HepG2 (cell line): ENCODE measurements around the gene COLEC12.

Experiments used
- MBD4 ChIP-seq: IDR thresholded peaks from 2 replicates; pipeline ENCODE4 v1.6.1; 2012; ENCODE audit warnings: low read length, inconsistent platforms, borderline replicate concordance
- MEIS1 ChIP-seq: sonication (generic); formaldehyde crosslinking; IDR thresholded peaks from 2 replicates; pipeline ENCODE4 v1.9.0; 2021; ENCODE audit warnings: mild to moderate bottlenecking, missing genetic modification reagents, moderate library complexity, borderline replicate concordance
- NFE2 ChIP-seq: sonication (generic); formaldehyde crosslinking; IDR thresholded peaks from 2 replicates; pipeline ENCODE4 v1.4.0; 2020; ENCODE audit warnings: missing genetic modification reagents
- POLR2AphosphoS5 ChIP-seq: IDR thresholded peaks from 2 replicates; pipeline ENCODE4 v1.6.1; 2012; ENCODE audit warnings: low read depth, low read length
- THYN1 ChIP-seq: sonication (generic); formaldehyde crosslinking; IDR thresholded peaks from 2 replicates; pipeline ENCODE4 v1.8.1; 2023; ENCODE audit warnings: low read depth, mild to moderate bottlenecking, moderate library complexity, missing genetic modification reagents, borderline replicate concordance
- ZNF670 ChIP-seq: sonication (generic); formaldehyde crosslinking; IDR thresholded peaks from 2 replicates; pipeline ENCODE4 v1.8.0; 2022; ENCODE audit warnings: mild to moderate bottlenecking, missing genetic modification reagents, borderline replicate concordance
- ZNF703 ChIP-seq: sonication (generic); formaldehyde crosslinking; IDR thresholded peaks from 2 replicates; pipeline ENCODE4 v1.5.1; 2020; ENCODE audit warnings: missing genetic modification reagents, mild to moderate bottlenecking, moderate library complexity, borderline replicate concordance
- ZNF790 ChIP-seq: sonication (generic); formaldehyde crosslinking; IDR thresholded peaks from 2 replicates; pipeline ENCODE4 v1.8.0; 2022; ENCODE audit warnings: missing genetic modification reagents, mild to moderate bottlenecking, borderline replicate concordance
- TF ChIP-seq, protein P1 (sequence below): IDR thresholded peaks from 2 replicates; pipeline ENCODE4 v1.6.1; 2012; ENCODE audit warnings: inconsistent platforms
- TF ChIP-seq, protein P2 (sequence below): sonication (generic); formaldehyde crosslinking; IDR thresholded peaks from 2 replicates; pipeline ENCODE4 v1.5.0; 2020; ENCODE audit warnings: mild to moderate bottlenecking, missing genetic modification reagents, moderate library complexity
- TF ChIP-seq, protein P3 (sequence below): IDR thresholded peaks from 2 replicates; pipeline ENCODE4 v1.6.1; 2016; ENCODE audit warnings: control low read depth
- TF ChIP-seq, protein P4 (sequence below): IDR thresholded peaks from 2 replicates; pipeline ENCODE4 v1.6.1; 2016

DNA sequence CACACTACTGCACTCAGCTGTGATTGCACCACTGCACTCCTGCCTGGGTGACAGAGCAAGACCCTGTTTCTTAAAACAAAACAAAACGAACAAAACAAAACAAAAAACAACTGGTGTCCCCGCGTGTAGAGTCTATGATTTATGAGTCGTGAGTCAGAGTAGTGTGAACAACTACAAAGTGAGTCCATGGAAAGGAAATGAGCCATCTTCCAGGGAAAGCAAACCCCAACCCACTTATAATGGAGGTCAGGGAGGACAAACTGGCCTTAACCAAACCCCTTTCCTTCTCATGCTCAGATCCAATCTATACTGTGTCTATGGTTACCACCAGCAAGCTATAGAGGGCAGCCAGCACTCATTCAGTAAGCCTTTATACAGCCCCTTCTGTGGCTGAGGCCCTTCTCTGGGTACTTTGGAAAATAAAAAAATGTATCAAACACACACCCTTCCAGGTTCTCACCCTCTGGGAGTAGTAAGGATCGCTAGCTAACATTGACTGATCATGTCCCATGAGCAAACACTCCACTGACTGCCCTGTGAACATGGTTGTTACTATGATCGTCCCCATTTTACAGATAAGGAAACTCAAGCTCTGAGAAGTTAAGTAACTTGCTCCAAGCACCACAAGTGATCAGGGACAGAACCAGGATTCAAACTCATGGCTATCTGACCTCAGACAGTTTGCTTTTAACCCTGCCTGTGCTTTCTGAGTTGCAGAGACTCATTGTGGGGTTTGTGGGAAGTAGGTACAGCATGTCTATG, 24.7 kb upstream of the COLEC12 start:
- TF ChIP-seq, protein P1, sequence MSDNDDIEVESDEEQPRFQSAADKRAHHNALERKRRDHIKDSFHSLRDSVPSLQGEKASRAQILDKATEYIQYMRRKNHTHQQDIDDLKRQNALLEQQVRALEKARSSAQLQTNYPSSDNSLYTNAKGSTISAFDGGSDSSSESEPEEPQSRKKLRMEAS: no peak
- no peak for TF ChIP-seq ZNF670 (CRISPR knock-in tag)
- no peak for TF ChIP-seq MEIS1
- no peak for TF ChIP-seq THYN1 (CRISPR knock-in tag)
- TF ChIP-seq, protein P2, sequence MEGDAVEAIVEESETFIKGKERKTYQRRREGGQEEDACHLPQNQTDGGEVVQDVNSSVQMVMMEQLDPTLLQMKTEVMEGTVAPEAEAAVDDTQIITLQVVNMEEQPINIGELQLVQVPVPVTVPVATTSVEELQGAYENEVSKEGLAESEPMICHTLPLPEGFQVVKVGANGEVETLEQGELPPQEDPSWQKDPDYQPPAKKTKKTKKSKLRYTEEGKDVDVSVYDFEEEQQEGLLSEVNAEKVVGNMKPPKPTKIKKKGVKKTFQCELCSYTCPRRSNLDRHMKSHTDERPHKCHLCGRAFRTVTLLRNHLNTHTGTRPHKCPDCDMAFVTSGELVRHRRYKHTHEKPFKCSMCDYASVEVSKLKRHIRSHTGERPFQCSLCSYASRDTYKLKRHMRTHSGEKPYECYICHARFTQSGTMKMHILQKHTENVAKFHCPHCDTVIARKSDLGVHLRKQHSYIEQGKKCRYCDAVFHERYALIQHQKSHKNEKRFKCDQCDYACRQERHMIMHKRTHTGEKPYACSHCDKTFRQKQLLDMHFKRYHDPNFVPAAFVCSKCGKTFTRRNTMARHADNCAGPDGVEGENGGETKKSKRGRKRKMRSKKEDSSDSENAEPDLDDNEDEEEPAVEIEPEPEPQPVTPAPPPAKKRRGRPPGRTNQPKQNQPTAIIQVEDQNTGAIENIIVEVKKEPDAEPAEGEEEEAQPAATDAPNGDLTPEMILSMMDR: 0 out of 2 replicates have a peak, but pooled peaks have one; percentile 24
- no peak for TF ChIP-seq POLR2AphosphoS5
- TF ChIP-seq ZNF703 (CRISPR knock-in tag): no peak
- TF ChIP-seq, protein P3, sequence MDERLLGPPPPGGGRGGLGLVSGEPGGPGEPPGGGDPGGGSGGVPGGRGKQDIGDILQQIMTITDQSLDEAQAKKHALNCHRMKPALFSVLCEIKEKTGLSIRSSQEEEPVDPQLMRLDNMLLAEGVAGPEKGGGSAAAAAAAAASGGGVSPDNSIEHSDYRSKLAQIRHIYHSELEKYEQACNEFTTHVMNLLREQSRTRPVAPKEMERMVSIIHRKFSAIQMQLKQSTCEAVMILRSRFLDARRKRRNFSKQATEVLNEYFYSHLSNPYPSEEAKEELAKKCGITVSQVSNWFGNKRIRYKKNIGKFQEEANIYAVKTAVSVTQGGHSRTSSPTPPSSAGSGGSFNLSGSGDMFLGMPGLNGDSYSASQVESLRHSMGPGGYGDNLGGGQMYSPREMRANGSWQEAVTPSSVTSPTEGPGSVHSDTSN (CRISPR knock-in tag): no peak
- TF ChIP-seq ZNF790 (CRISPR knock-in tag): no peak
- TF ChIP-seq, protein P4, sequence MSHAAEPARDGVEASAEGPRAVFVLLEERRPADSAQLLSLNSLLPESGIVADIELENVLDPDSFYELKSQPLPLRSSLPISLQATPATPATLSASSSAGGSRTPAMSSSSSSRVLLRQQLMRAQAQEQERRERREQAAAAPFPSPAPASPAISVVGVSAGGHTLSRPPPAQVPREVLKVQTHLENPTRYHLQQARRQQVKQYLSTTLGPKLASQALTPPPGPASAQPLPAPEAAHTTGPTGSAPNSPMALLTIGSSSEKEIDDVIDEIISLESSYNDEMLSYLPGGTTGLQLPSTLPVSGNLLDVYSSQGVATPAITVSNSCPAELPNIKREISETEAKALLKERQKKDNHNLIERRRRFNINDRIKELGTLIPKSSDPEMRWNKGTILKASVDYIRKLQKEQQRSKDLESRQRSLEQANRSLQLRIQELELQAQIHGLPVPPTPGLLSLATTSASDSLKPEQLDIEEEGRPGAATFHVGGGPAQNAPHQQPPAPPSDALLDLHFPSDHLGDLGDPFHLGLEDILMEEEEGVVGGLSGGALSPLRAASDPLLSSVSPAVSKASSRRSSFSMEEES (CRISPR knock-in tag): no peak
- no peak for TF ChIP-seq NFE2
- TF ChIP-seq MBD4: no peak
